Dendritic cell treated with granulocyte-macrophage colony-stimulating factor and Interleukin-4, amounts not matched to agents 40 ng/mL and 50 ng/mL, for 4 days (primary cell): ENCODE results near the gene FOXF1.

Experiments used
- H3K27ac Mint-ChIP-seq: one replicate; pipeline ENCODE4 v1.8.0; 2022; ENCODE audit warnings: mild to moderate bottlenecking, mixed read lengths
- H3K27me3 Mint-ChIP-seq: one replicate; pipeline ENCODE4 v1.8.0; 2022; ENCODE audit warnings: mild to moderate bottlenecking, mixed read lengths
- H3K36me3 Mint-ChIP-seq: one replicate; pipeline ENCODE4 v1.8.0; 2022; ENCODE audit warnings: low read depth, mixed read lengths
- H3K4me1 Mint-ChIP-seq: one replicate; pipeline ENCODE4 v1.8.0; 2022; ENCODE audit warnings: low read depth, mixed read lengths
- H3K4me3 Mint-ChIP-seq: one replicate; pipeline ENCODE4 v1.8.0; 2022; ENCODE audit warnings: mild to moderate bottlenecking, moderate library complexity, mixed read lengths
- H3K9me3 Mint-ChIP-seq: one replicate; pipeline ENCODE4 v1.8.0; 2022; ENCODE audit warnings: mixed read lengths
- intact Hi-C: fragments of 100-400 bp; cut with micrococcal nuclease; formaldehyde crosslinking; loops from one replicate; pipeline ENCODE4 v1.15.0; 2022

The FOXF1 gene

GRCh38 chr16:86514481-86515376 is 4.4 kb downstream of the FOXF1 start:
- Mint-ChIP-seq H3K9me3 (no peaks in the 10 kb centered on the region), H3K27ac (no peak overlapping the region), H3K27me3 (peaks cover 93% of the 10 kb centered on the region), H3K36me3 (no peaks in the 10 kb centered on the region), H3K4me1 (peaks cover 8% of the 10 kb centered on the region), H3K4me3 (no peak overlapping the region)
- intact Hi-C loops = loop anchor here (5.0 kb wide), 2 partner anchors 172 to 697 kb away; no protein-coding TSS in a partner anchor

GRCh38 chr16:86515413-86515776 is 5.1 kb downstream of the FOXF1 start:
- Mint-ChIP-seq H3K36me3 (no peaks in the 10 kb centered on the region), H3K27ac (no peak overlapping the region), H3K27me3 (peaks cover 95% of the 10 kb centered on the region), H3K4me1 (peaks cover 12% of the 10 kb centered on the region), H3K4me3 (no peak overlapping the region), H3K9me3 (no peaks in the 10 kb centered on the region)
- intact Hi-C loops = loop anchor here (5.0 kb wide), 2 partner anchors 173 to 698 kb away; no protein-coding TSS in a partner anchor

GRCh38 chr16:86515777-86516622 is 5.7 kb downstream of the FOXF1 start:
- Mint-ChIP-seq H3K4me3 (no peak overlapping the region), H3K36me3 (no peaks in the 10 kb centered on the region), H3K4me1 (peaks cover 12% of the 10 kb centered on the region), H3K9me3 (no peaks in the 10 kb centered on the region), H3K27me3 (peaks cover 92% of the 10 kb centered on the region), H3K27ac (no peak overlapping the region)
- intact Hi-C loops = loop anchor here (5.0 kb wide), 2 partner anchors 174 to 699 kb away; no protein-coding TSS in a partner anchor

- H3K9me3 Mint-ChIP-seq = no peaks in the 10 kb centered on the region
- intact Hi-C loops = loop anchor here (5.0 kb wide), 2 partner anchors 174 to 699 kb away; no protein-coding TSS in a partner anchor
These were observed 6.3 kb downstream of the FOXF1 start for GRCh38 chr16:86516623-86517003.

GRCh38 chr16:86517033-86517432 is 6.7 kb downstream of the FOXF1 start:
- intact Hi-C loops = loop anchor here (5.0 kb wide), 2 partner anchors 175 to 700 kb away; no protein-coding TSS in a partner anchor
- Mint-ChIP-seq H3K36me3 (no peaks in the 10 kb centered on the region), H3K4me1 (peaks cover 12% of the 10 kb centered on the region), H3K27ac (no peak overlapping the region), H3K4me3 (no peak overlapping the region), H3K9me3 (no peaks in the 10 kb centered on the region), H3K27me3 (peaks cover 87% of the 10 kb centered on the region)

More at GRCh38 chr16:86516623-86517003, 6.3 kb downstream of the FOXF1 start:
- peaks cover 12% of the 10 kb centered on the region for H3K4me1 Mint-ChIP-seq
- H3K36me3 Mint-ChIP-seq = no peaks in the 10 kb centered on the region
- no peak overlapping the region for H3K27ac Mint-ChIP-seq
- H3K27me3 Mint-ChIP-seq = peaks cover 91% of the 10 kb centered on the region
- H3K4me3 Mint-ChIP-seq = no peak overlapping the region

GRCh38 chr16:86517652-86518258 is 7.4 kb downstream of the FOXF1 start:
- H3K9me3 Mint-ChIP-seq = no peaks in the 10 kb centered on the region
- no peak overlapping the region for H3K27ac Mint-ChIP-seq
- H3K27me3 Mint-ChIP-seq = peaks cover 83% of the 10 kb centered on the region
- no peaks in the 10 kb centered on the region for H3K36me3 Mint-ChIP-seq
- intact Hi-C loops = loop anchor here (2.0 to 5.0 kb wide), 3 partner anchors 175 to 700 kb away; no protein-coding TSS in a partner anchor
- peaks cover 12% of the 10 kb centered on the region for H3K4me1 Mint-ChIP-seq
- H3K4me3 Mint-ChIP-seq = no peak overlapping the region

- Mint-ChIP-seq H3K27me3 (peaks cover 75% of the 10 kb centered on the region), H3K4me1 (peaks cover 7% of the 10 kb centered on the region), H3K9me3 (no peaks in the 10 kb centered on the region), H3K4me3 (no peak overlapping the region), H3K36me3 (no peaks in the 10 kb centered on the region), H3K27ac (no peak overlapping the region)
- intact Hi-C loops = loop anchor here (2.0 to 5.0 kb wide), 3 partner anchors 177 to 702 kb away; no protein-coding TSS in a partner anchor
These were observed 8.8 kb downstream of the FOXF1 start for GRCh38 chr16:86519007-86519648.

GRCh38 chr16:86519649-86520316 is 9.5 kb downstream of the FOXF1 start:
- Mint-ChIP-seq H3K27ac (no peak overlapping the region), H3K27me3 (peaks cover 74% of the 10 kb centered on the region), H3K36me3 (no peaks in the 10 kb centered on the region), H3K4me1 (peaks cover 7% of the 10 kb centered on the region), H3K4me3 (peak overlapping the region; percentile 21), H3K9me3 (no peaks in the 10 kb centered on the region)
- intact Hi-C loops = loop anchor here (2.0 to 5.0 kb wide), 3 partner anchors 177 to 702 kb away; no protein-coding TSS in a partner anchor

GRCh38 chr16:86520317-86521210 is 10.2 kb downstream of the FOXF1 start:
- Mint-ChIP-seq H3K9me3 (no peaks in the 10 kb centered on the region), H3K4me3 (no peak overlapping the region), H3K36me3 (no peaks in the 10 kb centered on the region), H3K4me1 (peaks cover 7% of the 10 kb centered on the region), H3K27me3 (peaks cover 66% of the 10 kb centered on the region), H3K27ac (no peak overlapping the region)
- intact Hi-C loops = no loop called here

GRCh38 chr16:86521236-86522197 is 11.2 kb downstream of the FOXF1 start:
- intact Hi-C loops = no loop called here
- no peak overlapping the region for H3K4me3 Mint-ChIP-seq
- H3K9me3 Mint-ChIP-seq = no peaks in the 10 kb centered on the region
- H3K27me3 Mint-ChIP-seq = peaks cover 56% of the 10 kb centered on the region
- no peaks in the 10 kb centered on the region for H3K36me3 Mint-ChIP-seq
- no peak overlapping the region for H3K27ac Mint-ChIP-seq
- peaks cover 7% of the 10 kb centered on the region for H3K4me1 Mint-ChIP-seq

- no peaks in the 10 kb centered on the region for H3K36me3 Mint-ChIP-seq
- H3K4me3 Mint-ChIP-seq = no peak overlapping the region
- H3K27me3 Mint-ChIP-seq = peaks cover 45% of the 10 kb centered on the region
- peaks cover 7% of the 10 kb centered on the region for H3K4me1 Mint-ChIP-seq
- H3K27ac Mint-ChIP-seq = no peak overlapping the region
- H3K9me3 Mint-ChIP-seq = no peaks in the 10 kb centered on the region
- intact Hi-C loops = no loop called here
These were observed 12.3 kb downstream of the FOXF1 start for GRCh38 chr16:86522634-86523033.
